GM18951 (cell line): Measurements from ENCODE around the gene C1orf50.

Experiments
- POLR2A ChIP-seq: IDR thresholded peaks from 4 replicates; pipeline ENCODE4 v1.6.1; 2011; ENCODE audit warnings: mild to moderate bottlenecking; ENCODE audit not compliant: insufficient read length, insufficient read depth; ENCODE audit errors: extremely low read depth
- in situ Hi-C: fragments of 300-500 bp; cut with MboI; formaldehyde crosslinking; loops from one replicate; pipeline ENCODE4 v1.12.0; 2022; ENCODE audit warnings: low sequenced_read_pairs, mixed read lengths, inconsistent platforms; ENCODE audit not compliant: unreplicated experiment

Gene C1orf50

DNA sequence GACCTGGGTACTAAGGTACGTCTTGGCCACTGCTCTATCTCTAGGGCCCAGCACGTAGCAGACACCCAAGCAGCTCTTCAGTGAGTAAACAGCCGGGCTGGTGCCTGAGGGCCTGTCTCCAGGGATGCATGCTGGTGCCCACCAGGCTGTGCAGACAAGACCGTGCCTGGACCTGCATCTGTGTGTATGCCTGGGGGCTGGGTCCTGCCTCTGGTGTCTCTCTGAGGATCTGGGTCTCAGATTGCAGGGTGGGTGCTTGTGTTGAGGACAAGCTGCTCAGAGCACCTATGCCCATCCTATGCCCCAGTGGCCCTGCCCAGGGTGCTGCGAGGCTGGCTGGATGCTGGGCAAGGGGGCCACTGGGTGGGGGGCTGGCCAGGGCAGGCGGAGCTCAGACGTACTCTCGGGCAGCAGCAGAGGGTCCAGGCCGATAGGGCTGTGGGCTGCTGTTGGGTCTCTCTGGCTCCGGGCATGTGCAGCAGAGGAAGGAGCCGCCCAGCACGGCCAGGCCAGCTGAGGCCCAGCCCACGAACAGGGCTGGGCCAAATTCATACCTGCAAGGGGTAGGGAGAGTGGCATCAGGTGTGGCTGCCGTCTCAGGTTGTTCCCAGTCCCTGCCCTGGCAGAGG is 31.5 kb upstream of the C1orf50 start:
- no peak for TF ChIP-seq POLR2A
- in situ Hi-C loops: loop anchor here (10.0 kb wide), 1 partner anchor 401 kb away; the partner anchor contains the start of gene FOXJ3

DNA sequence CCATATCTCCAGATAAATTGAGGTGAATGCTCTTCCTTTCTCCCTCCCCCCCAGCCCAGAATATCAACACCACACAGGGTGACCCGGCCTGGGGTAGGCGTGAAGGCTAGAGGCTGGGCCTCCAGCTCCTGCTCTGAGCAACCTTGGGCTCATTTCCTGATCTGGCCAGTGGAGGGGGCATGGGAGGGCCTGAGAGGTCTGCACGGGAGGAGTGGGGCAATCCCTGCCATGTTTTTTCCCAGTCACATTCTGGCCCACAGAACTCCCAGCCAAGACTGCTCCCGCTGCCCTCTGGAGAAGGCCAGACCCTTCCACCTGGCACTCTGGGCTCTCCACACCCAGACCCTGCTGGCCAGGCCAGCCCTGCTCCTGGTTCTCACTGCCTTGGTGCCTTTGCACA is 30.9 kb upstream of the C1orf50 start:
- in situ Hi-C loops: loop anchor here (10.0 kb wide), 1 partner anchor 401 kb away; the partner anchor contains the start of gene FOXJ3
- no peak for TF ChIP-seq POLR2A

DNA sequence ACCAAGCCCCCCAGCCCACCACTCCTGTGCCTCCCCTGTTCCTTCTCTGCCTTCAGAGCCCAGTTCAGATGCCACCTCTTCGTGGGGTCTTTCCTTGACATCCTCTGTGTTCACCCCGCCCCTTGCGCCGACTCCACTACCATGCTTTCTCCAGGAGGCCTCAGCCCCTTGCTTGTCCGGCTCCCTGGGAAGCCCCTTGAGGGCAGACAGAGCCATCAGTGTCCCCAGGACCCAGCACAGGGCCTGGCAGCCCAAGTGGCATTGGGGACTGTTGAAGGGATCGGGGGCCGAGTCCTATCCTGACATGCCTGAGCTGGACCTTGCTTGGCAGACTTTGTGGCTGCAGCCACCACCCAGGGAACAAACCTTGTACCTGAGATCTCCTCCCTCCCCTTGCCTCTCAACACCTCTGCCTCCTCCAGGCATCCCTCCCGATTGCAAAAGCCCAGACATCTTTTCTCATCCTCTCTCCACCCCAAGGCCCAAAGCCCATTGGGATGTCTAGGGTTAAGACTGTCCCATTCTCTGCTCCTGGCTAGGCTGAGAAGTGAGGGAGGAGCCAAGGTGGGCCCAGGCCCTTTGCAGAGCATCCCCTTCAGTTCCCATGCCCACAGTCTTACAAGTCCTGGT is 30.4 kb upstream of the C1orf50 start:
- no peak for TF ChIP-seq POLR2A
- in situ Hi-C loops: loop anchor here (10.0 kb wide), 1 partner anchor 402 kb away; the partner anchor contains the start of gene FOXJ3

DNA sequence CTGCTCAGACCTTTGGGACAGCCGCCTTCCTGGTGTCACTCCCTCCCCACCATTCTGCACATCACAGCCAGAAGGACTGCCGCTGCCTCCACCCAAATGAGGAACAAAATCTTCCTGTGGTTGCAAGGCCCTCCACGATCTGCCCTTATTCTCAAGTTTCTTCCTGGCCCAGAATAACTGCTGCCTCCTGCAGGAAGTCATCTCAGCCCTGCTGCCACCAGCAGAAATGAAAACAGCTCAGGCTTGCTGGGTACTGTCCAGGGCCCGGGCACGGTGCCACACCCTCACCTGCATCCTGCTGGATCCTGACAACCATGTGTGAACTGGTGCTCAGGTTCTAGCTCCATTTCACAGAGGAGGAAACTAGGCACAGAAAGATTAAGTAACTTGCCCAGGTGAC is 29.8 kb upstream of the C1orf50 start:
- in situ Hi-C loops: loop anchor here (10.0 kb wide), 1 partner anchor 402 kb away; the partner anchor contains the start of gene FOXJ3
- TF ChIP-seq POLR2A: no peak

DNA sequence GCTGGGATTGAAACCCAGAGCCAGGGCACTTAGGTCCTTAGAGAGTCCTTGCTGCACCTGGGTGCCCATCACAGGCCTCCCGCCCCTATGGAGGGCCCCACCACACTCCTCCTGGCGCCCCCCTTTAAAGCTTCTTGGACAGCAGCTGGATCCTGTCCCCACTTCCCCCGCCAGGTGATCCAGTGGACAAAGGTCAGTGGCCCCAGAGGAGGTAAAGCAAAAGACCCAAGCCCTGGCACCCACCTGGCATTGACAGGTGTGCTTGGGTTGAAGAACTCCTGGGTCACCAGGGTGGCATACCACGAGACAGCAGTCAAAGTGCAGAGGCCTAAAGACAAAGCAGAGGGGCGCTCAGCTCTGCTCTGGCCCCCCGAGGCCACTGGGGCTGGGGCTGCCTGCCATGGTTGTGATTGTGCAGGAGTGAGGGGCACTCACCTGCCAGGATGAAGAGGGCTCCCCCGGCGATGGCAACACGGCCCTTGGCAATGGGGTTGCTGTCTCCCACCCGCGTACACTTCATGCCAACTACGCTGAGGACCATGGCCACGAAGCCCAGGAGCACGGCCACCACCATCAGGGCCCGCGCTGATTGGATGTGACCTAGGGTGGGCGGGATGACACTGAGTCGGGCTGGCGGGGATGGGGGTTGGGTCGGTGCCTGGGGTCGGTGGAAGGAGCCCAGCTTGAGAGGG is 28.9 kb upstream of the C1orf50 start:
- in situ Hi-C loops: loop anchor here (10.0 kb wide), 1 partner anchor 403 kb away; the partner anchor contains the start of gene FOXJ3
- TF ChIP-seq POLR2A: no peak

DNA sequence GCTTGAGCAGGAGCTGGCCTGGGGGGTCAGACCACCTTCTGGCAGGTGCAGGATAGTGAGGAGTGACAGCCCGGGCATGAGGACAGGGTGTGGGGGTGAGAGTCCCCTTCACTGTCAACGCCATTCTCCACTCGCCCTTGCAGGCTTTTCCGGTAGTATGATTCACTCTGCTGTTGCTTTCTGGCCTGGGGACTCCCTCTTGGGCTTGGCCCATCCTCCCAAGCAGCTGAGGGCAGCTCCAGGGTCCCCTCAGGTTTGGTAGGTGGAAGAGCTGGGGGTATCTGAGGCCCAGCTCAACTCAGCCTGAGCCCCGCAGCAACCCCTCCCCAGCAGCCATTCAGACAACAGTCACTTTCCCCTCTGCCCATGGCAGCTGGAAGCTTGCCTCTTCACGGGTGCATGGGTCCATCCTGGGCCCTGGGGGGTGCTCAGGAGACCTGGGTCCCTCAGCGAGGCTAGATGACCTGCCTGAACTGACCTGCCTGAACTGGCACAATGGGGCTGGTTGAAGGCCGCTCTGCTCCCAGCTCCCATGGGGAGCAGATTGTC is 28.3 kb upstream of the C1orf50 start:
- in situ Hi-C loops: loop anchor here (10.0 kb wide), 1 partner anchor 404 kb away; the partner anchor contains the start of gene FOXJ3
- no peak for TF ChIP-seq POLR2A

DNA sequence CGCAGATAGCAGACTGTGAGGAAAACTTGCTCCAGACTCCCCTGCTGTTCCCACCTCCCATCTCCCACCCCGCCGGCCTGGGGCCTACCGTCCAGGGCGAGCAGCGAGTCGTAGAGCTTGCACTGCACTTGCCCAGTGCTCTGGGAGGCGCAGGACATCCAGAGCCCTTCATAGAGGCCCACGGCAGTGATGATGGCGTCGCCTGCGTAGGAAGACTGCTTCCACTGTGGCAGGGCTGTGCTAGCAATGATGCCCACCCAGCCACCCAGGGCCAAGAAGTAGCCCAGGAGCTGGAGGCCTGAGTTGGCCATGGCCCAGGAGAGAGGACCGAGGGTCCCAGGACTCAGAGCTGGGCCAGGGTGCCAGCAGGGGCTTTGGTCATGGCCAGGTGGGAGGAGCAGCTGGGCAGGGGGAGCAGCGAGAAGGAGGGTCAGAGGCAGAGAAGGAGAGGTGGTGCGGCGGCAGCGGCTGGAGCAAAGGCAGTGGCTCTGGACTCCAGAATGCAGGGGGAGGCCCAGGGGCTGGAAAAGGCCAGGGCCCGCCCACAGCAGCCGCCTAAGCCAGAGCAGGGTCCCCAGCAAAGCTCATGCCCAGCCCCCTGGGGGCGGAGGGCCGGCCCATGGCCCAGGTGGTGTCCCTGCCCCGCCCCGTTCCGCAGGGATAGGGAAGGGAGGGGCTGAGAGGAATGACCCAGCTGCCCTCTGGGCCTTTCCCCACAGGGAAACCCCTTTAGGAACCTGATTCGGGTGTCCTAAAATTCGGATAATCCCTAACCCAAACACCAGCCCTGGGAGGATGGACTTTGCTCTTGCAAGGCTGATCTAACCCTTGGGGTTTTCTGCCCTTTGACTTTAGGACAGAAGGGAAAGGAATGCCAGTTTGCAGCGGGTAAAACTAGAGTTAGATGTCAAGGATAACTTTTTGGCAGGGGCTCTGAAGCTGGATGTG is 27.0 kb upstream of the C1orf50 start, which contains the start of gene CLDN19:
Gene CLDN19, minus strand, starts transcription at position 484 of the 948 bp plus-strand sequence. Its CDS starts 173 bp downstream, at position 311.
- TF ChIP-seq POLR2A: no peak
- in situ Hi-C loops: loop anchor here (10.0 kb wide), 2 partner anchors 405 to 835 kb away; partner anchors contain the start of gene FOXJ3

DNA sequence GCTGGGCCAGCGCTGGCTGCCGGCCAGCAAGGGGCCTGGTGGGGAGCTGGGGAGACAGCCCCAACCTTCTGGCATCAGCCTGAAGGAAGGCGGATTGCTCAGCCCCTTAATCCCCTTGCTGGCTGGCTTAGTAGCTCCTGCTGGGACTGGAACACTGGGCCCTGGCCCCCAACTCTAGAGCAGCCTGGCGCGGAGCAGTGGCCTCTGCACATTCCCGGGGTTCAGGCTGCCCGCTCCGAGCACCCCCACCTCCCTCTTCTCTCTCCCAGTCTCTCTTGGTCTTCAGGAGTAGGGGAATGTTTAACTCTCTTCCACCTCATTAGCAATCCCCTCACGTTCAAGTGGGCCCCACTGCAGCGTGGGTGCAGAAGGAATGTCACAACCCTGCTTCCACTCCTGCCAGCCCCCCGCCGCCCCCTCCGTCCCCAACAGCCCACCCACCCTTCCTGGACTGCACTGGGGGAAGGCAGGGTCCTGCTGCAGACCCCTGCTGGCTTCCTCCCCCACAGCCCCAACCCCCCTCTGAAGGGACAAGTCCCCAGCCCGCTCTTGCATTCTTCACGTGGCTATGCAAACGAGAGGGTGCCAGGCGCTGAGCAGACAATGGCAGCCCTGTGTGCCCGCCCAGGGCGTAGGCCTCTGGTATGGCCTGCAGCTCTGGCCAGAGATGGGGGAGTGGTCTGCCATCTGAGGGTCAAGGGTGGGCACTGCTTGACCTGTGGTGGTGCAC is 26.0 kb upstream of the C1orf50 start:
- in situ Hi-C loops: loop anchor here (10.0 kb wide), 1 partner anchor 836 kb away; no protein-coding TSS in a partner anchor
- TF ChIP-seq POLR2A: no peak

DNA sequence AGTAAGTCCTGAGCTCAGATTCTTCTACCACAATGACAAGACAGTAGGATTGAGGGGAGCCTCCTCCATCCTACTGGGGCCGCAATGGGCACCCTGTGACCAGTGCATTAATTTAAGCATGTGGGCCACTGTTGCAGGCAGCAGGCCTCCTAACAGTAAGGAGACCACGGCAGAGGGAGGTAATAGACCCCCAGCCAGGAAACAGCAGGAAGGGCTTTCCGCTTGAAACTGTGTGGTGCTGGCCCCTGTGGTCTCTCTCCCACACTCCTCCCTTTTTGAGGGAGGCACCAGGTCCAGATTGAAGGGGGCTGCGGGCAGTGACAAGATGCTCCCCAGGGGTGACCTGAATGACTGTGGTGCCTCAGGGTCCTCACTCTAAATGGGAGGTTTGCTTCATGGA is 25.3 kb upstream of the C1orf50 start:
- no peak for TF ChIP-seq POLR2A
- in situ Hi-C loops: loop anchor here (10.0 kb wide), 1 partner anchor 837 kb away; no protein-coding TSS in a partner anchor

DNA sequence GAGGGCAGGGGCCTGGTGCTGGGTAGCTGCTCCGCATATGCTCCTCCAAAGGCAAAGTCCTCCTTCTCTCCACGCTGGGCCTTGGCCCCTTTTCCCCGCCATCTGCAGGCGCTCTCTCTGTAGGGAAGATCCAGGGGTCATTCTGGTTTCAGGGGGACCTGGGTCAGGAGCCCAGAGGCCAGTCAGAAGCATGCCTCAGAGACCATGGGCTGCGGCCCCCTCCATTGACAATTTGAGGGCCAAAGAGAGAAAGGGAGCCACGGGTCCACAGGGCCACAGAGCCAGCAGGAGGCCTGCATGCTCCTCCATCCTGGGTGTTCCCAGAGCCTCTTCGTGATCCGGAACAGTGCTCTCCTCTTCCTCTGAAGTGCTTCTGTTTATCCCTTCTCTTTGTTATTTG is 24.9 kb upstream of the C1orf50 start:
- in situ Hi-C loops: loop anchor here (10.0 kb wide), 1 partner anchor 837 kb away; no protein-coding TSS in a partner anchor
- TF ChIP-seq POLR2A: no peak

DNA sequence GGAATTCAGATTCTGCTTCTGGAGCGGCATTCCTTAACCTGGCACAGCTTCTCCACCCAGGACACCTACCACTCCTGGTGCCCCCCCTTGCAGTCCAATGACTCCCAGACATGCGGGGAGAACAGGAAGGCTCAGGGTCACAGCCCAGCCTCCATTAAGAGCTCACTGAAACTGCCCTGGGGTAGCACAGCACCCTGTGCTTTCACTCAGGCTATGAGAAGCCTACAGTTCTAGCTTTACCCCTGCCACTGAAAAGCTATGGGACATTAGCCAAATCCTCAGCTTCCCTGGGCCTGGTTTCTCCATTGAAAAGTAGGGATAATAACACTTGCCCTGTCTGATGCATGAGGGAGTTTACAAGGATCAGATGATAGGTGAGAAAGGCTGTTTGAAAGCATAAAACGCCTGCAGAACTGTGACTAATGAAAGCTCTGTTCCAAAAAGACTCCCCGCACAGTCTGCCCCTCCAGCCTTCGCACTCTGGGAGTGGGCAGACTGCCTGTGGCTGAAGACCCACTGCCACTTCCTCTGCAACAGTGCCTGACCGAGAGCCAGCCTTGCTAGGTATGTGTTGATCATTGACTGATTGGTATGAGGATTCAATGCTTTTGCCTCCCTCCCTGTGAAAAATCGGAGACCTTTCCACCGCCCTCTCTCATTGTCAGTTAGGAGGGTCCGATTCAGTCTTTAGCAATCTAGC is 24.3 kb upstream of the C1orf50 start:
- TF ChIP-seq POLR2A: no peak
- in situ Hi-C loops: loop anchor here (10.0 kb wide), 1 partner anchor 838 kb away; no protein-coding TSS in a partner anchor
